NCI-H2227 (cell line): ENCODE measurements around the gene DGLUCY.
"Not testable (repeated sequence)": the region's sequence is repeated elsewhere in the genome, so short reads cannot be mapped to it uniquely, and the experiment has no call there.

Experiments used
- DNase-seq: peaks from one replicate; lab custom pipeline; 2025; ENCODE audit not compliant: unreplicated experiment; lab: John Stamatoyannopoulos, UW

Gene DGLUCY

DNA sequence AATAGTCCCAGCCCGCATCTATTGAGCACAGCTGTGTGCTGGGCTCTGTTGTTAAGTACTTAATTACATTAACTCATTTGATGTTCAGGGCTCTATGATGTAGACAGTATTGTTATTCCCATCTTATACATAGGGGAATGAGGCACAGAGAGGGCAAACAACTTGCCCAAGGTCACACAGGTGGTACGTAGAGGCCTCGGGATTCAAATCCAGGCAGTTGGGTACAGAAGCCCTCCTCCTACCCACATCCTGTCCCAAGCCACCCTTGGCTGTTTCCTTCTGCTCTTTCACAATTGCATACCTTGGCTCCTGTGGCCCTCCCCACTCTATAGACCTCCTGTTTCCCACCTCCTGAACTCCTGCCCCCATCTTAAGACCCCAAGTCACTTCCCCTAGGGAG lies 140.6 kb downstream of the DGLUCY start:
- DNase-seq: no peak

DNA sequence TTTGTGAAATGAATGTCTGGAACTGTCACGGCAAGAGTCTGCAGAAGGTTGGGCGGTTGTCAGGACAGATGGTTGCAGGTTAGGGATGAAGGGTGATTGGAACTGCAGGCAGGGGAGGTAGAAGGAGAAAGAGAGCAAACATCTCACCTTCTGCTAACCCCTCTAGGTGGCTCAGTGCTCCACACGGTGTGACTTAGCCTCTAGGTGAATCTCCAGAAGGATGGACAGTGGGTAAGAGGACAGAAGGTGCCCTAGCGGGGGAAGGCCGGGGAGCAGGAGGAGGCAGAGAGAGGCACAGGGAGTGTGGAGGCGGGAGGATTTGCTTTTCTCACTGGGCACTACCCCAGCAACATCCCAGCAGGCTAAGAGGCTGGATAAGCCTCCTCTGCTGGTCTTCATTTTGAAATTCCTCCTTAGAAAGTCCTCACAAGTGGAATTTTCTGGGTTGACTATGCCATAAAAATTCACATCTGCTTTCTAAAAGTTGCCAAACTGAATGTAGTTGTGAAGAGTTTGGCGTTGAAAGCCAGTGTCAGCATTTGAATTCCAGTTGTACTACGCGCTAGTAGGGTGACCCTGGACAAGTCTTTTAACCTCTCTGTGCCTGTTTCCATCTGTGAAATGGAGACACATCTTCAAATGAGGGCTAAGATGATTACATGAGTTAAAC lies 141.3 kb downstream of the DGLUCY start:
- DNase-seq: no peak

DNA sequence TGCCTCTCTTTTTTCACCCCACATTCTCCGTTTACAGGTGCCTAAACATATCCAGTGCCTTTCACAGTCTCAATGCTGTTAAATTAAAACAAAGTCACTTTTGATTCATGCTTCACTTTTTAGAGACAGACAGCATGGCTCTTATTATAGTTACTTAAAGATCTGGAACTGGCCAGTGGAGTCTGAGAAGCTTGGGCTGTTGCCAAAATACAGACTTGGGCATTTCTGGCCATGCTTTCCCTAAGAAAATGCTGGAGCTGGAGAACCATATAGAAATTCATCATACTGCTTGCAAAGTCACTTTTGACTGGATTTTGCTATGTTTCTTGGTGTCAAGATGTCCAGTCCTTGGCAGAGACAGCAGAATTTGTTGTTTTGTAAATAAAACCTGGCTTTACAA lies 142.8 kb downstream of the DGLUCY start:
- DNase-seq: no peak

DNA sequence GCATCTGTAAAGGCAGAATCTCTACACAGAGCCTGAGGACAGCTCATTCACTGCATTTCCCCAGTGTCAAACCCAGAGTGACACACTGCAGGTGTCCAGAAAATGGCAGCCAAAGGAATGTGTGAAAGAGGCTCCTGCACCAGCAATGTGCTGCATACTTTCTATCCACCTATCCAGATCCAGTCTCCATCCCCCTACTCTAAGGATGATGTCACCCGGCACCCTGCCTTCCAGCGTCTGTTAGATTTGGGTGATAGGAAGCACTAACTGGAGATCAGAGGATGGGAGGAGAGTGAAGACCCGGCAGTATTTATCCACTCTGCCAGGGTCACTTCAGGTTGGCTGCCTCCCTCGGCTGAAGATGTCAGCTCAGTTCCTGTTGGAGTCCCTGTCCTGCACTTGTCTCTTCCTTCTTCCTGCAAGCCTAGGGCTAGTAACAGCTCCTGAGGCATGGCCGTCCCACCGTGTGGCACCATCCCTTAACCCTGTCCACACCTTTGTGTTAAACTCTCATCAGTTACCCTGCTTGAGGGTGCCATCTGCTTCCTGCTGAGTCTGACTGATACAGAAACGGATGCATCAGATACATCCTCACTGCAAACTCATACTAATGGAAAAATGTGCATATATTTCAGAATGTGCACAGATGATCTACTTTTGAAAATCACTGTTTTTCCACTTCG lies 143.6 kb downstream of the DGLUCY start:
- peak; percentile 36 for DNase-seq

DNA sequence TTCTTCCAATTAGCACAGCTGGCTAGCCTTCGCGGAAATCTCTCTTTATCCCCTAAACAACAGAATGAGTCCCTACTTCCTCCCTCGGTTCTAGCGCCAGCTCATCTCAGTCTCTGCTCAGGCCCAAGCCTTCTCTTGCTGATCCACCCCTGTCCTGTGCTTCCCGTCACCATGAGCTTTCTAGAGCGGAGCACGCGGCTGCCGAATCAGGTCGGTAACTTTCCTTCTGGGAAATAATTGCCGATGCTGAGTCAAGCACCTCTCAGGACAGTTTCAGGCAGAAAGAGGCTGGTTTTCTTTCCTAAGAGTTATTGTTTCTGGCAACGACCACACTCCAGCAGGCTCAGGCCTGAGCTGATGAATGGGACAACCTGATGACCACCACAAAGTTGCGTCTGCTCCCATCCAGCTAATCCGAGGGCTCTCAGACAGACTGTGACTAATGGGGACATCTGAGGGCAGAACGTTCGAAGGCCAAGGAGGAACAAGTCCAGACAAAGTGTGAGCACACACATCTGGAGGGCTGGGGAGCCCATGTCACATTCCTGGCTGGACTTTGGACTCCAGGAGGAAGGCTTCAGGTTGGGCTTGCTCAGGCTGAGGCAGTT lies 144.2 kb downstream of the DGLUCY start:
- DNase-seq: no peak

DNA sequence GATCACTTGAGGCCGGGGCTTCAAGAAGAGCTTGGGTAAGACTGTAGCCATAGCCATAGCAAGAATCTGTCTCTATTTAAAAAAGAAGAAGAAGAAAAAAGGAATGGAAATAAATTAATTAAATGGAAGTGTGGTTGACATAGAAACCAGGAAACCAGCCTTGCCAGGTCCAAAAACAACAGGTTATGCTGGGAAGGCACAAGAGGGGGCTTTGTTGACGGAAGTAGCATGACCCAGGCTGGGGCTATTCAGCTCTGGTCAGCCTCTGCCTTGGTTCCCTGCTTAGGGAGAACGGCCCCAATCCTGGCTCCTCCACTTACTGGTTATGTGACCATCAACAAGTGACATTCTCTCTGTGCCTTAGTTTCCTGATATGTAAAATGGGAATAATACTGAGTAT lies 145.0 kb downstream of the DGLUCY start:
- no peak for DNase-seq

DNA sequence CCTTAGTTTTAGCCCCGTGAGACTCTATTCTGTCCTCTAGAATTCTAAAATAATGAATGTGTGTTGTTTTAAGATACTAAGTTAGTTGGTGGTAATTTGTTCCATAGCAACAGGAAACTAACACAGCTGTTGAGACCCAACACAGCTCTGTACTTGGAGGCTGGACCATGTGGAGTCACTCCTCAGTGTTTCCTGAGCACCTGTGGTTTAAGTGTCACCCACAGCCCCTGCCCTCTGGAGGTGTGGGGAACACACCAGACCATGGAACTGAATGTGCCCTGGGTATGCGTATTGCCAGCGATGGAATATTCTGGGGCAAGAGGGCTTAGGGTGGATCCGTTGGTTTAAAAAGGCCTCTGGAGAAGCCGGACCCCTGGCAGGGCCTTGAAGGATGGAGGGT lies 147.2 kb downstream of the DGLUCY start:
- no peak for DNase-seq

DNA sequence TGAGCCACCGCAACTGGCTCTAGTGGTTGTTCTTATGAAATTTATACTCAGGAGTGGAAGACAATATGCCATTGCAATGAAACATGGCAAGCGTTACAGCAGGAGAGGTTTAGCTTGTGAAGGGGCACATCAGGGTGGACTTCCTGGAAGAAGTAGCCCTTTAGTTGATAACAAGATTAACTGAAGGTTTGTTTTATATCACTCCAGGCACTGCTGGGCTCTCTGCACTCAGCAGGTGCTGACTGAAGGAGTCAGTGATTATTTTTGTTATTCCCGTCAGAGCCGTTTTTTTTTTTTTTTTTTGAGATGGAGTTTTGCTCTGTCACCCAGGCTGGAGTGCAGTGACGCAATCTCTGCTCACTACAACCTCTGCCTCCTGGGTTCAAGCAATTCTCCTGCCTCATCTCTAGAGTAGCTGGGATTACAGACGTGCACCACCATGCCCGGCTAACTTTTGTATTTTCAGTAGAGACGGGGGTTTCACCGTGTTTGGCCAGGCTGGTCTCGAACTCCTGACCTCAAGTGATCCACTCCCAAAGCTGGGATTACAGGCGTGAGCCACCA lies 148.2 kb downstream of the DGLUCY start:
- no peak for DNase-seq

DNA sequence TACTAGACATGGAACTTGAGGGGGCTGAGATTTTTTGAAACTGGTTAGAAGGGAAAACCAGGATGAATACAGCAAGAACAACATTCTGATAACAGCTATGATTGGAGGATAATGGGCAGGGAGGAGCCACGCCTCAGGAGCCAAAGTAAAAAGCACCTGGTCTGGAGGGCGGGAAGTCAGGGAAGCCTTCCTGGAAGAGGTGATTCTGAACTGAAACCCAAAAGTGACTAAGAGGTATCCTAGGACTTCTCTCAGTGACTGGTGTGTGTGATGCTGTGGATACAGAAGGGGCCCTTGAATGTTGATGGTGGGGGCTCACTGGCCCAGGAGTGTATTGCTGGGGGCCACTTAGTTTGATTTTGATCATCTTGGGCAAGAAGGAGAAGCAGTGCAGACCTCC lies 149.5 kb downstream of the DGLUCY start:
- DNase-seq: no peak

DNA sequence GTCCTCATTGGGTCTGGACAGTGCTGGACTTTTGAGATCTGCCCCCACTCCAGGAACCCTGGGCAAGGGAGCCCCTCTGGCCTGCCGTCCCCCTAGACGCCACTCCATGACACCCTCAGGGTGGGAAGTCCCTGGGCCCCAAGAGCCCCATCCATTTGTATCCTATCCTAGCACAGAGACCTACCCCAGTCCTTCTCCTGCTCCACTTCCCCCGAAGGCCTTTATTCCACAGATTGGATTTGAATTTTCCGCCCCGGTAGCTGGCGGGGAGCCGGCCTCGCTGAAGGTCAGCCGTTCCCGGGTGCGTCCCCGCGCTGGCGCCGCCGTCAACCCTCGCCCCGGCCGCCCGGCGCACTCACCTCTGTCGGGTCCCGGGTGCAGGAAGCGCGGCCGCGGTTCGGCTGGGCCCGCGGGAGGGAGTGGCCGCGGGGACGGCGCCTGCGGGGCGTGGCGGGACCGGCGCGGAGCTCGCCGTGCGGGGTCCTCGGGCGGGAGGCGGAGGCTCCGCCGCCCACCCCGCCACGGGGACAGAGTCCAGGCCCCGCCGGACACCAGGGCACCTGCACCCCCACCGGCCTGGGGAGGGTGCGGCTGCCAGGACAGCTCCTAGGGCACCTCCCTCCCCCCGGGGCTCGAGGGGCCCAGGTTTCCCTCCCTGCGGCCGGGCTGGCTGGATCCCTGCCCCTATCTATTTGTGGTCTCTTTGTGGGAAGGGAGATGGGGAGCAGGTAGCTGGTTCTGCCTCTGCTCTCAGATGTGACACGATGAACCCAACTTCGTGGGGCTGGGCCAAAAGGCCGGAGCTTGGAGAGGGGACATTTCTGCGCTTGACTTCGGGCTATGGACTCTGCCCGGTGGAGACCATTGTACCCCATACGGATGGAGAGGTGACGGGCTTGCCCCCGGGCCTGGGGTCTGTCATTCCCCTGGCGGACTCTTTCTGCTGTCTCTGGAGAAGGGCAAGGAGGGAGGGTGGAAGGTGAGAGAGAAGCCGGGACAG lies 150.6 kb downstream of the DGLUCY start:
- DNase-seq: peak; percentile 15

DNA sequence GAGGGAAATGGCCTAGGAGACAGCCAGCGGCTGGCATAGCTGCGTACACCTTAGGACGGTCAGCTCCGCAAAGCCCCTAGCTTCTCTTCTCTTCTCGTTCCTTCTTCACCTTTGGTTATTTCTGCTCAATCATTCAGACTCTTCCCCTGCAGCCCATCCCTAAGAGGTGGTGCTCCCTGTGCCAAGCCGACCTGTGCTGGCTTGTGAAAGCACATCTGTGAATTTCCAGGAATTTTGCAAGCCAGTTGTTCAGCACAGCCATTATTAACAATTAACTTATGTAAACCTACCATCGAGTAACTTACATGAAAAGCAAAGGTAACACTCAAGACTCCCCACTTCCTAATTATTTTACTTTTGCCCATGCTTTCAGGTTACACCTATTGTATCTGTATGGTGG lies 151.5 kb downstream of the DGLUCY start:
- no peak for DNase-seq

DNA sequence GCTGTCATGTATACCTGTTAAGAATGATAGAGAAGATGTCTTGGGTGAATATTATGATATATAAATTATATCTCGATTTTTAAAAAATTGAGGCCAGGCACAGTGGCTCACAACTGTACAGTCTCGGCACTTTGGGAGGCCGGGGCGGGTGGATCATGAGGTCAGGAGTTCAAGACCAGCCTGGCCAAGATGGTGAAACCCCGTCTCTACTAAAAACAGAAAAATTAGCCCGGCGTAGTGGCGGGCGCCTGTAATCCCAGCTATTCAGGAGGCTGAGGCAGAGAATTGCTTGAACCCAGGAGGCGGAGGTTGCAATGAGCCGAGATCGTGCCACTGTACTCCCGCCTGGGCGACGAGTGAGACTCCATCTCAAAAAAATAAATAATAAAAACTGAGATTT lies 152.4 kb downstream of the DGLUCY start:
- not testable (repeated sequence) for DNase-seq

DNA sequence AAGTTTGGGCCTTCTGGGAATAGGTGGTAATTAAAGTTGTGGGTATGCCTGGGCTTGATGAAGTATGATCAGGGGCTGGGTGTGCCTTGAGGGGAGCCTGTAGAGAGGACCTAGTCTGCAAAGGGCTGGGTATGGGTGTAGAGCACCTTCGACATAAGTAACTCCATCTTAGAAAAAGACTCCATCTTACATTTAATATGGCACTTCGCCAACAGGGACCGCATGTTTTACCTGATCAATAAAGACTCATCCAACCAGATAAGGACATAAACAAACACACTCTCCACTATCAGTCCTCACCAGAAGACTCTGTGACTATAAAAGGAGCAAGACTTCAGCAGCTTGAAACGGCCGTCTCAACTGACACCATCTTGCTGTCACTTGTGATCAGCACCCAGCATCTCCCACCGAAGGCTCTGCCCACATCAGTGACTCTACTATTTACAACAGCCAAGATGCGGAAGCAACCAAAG lies 154.1 kb downstream of the DGLUCY start:
- DNase-seq: no peak

DNA sequence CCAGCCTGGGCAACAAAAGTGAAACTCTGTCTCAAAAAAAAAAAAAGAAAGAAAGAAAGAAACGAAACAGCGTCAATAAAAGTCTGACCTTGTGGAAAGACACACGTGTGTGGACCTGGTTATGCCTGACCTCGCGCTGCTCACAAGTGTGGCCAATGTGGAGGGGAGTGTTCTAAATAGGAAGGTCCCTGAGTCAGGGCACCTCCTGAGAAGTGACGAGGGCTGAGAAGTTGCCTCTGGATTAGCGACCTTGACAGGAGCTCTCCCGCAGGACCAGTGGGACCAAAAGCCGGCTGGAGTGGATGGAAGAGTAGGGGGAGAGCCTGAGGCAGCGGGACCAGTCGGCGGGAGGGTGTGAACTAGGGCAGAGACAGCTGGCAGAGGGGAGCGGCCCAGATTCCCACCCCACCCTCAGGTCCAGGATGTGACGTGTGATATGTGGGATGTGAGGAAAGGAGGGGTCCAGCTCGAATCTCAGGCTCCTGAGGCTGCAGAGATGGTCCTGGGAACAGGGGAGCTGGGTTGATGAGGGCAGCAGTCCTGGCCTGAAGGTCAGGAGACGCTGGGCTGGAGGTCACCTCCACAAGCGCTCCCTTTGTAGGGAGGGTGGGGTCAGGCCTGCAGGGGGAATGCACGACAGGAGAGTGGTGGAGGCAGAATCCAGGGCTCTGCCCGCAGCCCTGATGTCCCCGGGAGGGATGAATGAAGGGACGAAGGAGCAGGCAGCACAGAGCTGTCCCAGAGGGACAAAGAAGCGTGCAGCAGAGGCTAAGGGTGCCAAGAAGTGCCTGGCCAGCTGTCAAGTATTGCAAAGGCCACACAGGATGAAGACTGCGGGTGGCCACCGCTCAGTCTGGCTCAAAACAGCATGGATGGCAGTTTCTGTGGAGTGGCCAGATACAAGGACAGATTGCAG lies 155.5 kb downstream of the DGLUCY start:
- DNase-seq: no peak

DNA sequence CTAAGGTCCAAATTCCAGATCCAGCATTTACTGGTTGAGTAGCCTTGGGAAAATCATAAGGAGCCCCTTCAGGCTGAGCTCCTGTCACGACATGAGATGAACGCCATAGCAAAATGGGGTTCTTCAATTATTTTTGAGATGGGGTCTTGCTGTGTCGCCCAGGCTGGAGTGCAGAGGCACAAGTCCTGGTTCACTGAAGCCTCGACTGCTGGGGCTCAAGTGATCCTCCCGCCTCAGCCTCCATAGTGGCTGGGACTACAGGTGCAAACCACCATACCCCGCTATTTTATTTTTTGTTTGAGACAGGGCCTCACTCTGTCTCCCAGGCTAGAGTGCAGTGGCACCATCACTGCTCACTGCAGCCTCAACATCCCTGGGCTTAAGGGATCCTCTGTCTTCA lies 156.3 kb downstream of the DGLUCY start:
- DNase-seq: no peak

DNA sequence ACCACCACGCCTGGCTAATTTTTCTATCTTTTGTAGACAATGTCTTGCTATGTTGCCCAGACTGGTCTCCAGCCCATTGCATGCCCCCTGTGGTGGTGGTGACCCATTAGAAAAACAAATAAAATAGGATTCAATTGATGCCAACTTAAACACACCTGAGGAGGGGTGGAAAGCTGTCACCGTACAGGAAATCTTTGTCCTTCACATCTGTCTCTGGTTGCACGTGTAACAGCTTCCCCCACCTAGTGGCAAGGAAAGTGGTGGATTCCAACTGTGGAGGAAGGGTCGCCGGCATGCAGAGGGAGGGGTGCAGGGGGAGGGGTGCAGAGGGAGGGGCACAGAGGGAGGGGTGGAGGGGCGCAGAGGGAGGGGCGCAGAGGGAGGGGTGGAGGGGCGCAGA lies 156.7 kb downstream of the DGLUCY start:
- DNase-seq: no peak

DNA sequence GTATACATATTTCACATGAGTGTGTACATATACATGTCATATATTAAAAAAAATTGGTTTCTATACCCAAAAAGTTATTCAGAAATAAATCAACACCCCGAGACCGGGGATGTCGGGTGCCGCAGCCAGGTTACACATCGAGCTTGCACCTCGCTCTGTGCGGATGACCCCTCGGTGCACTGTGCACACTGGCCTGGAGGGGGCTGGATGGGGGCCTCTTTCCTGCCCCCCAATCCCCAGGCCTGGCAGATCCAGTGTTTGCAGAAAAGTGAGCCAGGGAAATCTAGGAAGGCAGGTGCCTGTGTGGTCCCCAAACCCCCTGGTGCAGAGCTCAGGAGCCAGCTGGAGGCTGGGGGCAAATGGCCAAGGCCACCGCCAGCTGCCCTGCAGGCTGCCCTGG lies 157.8 kb downstream of the DGLUCY start:
- no peak for DNase-seq

DNA sequence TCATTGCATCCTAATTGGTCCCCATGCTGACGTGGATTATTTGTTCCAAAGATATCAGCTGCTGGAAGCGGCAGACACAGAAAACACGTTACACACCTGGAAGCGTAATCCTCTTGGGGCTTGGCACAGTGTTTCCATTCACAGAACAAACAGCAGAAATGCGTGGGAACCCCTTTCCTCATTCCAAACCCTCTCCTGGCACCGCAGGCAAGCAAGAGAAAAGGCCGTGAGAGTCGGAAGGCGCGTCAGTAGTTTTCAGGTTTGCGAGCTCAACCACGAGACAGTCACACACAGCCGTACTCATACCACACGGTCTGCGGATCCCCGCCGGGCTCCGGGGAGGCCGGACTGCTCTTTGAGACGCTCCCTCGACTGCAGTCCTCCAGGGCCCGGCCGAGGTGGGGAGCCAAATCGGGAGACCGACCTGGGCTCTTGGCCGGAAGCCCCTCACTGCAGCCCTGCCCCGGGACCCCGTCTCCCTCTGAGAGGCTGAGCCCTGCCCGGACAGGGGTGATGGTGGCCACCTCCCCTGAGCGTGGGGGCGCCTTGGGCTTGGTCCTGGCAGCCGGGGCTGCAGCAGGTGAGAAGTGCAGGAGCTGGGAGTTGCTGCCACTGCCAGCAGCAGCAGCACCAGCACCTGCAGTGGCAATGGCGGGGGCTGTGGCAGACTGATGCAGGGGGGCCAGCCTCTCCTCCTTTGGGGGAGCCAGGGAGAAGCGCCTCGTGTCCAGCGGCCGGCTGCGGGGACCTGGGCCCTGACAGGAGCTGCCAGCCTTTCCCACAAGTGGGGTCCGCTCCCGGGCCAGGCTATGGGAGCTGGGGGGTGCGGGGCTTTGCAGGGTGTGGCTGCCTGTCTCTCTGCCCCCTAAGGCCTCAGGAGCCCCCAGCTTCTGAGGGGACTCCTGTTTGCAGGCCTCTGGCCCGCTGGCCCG lies 158.7 kb downstream of the DGLUCY start:
- DNase-seq: no peak
